Neural progenitor cell (in vitro differentiated cells): Measurements from ENCODE around the gene BEST3. TPM values are rescaled to one million over a fixed set of nuclear protein-coding genes. Genes with fewer than 3 reads are reported as not detected.
"Not testable (repeated sequence)": the region's sequence is repeated elsewhere in the genome, so short reads cannot be mapped to it uniquely, and the experiment has no call there.

ENCODE experiments used
- DNase-seq: peaks from one replicate; pipeline ENCODE4 v3.0.0-alpha.2; 2016; ENCODE audit warnings: low spot score
- H2AFZ ChIP-seq: fragments of 200-600 bp; sonication (generic); replicated peaks from 2 replicates; pipeline ENCODE4 v1.6.1; 2016; ENCODE audit warnings: antibody characterized with exemption
- H3F3A ChIP-seq: fragments of 200-600 bp; sonication (generic); 2 replicates; pipeline ENCODE4 v1.6.1; 2016; ENCODE audit warnings: antibody characterized with exemption, low read depth
- H3K27ac ChIP-seq: fragments of 200-600 bp; sonication (generic); 2 replicates; pipeline ENCODE4 v1.5.1; 2016; ENCODE audit warnings: mild to moderate bottlenecking
- H3K27me3 ChIP-seq: fragments of 200-600 bp; sonication (generic); 2 replicates; pipeline ENCODE4 v1.6.1; 2016; ENCODE audit warnings: mild to moderate bottlenecking, moderate library complexity
- H3K36me3 ChIP-seq: fragments of 200-600 bp; sonication (generic); 2 replicates; pipeline ENCODE4 v1.5.1; 2016
- H3K4me1 ChIP-seq: fragments of 200-600 bp; sonication (generic); 2 replicates; pipeline ENCODE4 v1.6.1; 2016; ENCODE audit warnings: mixed run types
- H3K4me2 ChIP-seq: fragments of 200-600 bp; sonication (generic); 2 replicates; pipeline ENCODE4 v1.6.1; 2016
- H3K4me3 ChIP-seq: fragments of 200-600 bp; sonication (generic); 2 replicates; pipeline ENCODE4 v1.5.1; 2016
- H3K79me2 ChIP-seq: fragments of 200-600 bp; sonication (generic); 2 replicates; pipeline ENCODE4 v1.6.1; 2016; ENCODE audit warnings: low read depth
- H3K9ac ChIP-seq: fragments of 200-600 bp; sonication (generic); 2 replicates; pipeline ENCODE4 v1.6.1; 2016
- H3K9me3 ChIP-seq: fragments of 200-600 bp; sonication (generic); 2 replicates; pipeline ENCODE4 v1.5.1; 2016; ENCODE audit warnings: low read depth
- H4K20me1 ChIP-seq: fragments of 200-600 bp; sonication (generic); 2 replicates; pipeline ENCODE4 v1.6.1; 2016; ENCODE audit warnings: low read depth
- H3K27ac Mint-ChIP-seq: 3 replicates; pipeline ENCODE4 v1.8.0; 2021; ENCODE audit warnings: mixed read lengths
- H3K27me3 Mint-ChIP-seq: 2 replicates; pipeline ENCODE4 v1.8.0; 2022; ENCODE audit warnings: low read depth, mild to moderate bottlenecking, inconsistent platforms, moderate library complexity, mixed read lengths; ENCODE audit not compliant: insufficient read depth
- H3K36me3 Mint-ChIP-seq: 3 replicates; pipeline ENCODE4 v1.8.0; 2021; ENCODE audit warnings: mixed read lengths
- H3K4me1 Mint-ChIP-seq: 3 replicates; pipeline ENCODE4 v1.8.0; 2021; ENCODE audit warnings: mixed read lengths
- H3K4me3 Mint-ChIP-seq: 3 replicates; pipeline ENCODE4 v1.8.0; 2021; ENCODE audit warnings: mild to moderate bottlenecking, moderate library complexity, mixed read lengths
- H3K9me3 Mint-ChIP-seq: 3 replicates; pipeline ENCODE4 v1.8.0; 2020; ENCODE audit warnings: mixed read lengths
- EZH2 ChIP-seq: fragments of 200-600 bp; sonication (generic); IDR thresholded peaks from 2 replicates; pipeline ENCODE4 v1.6.1; 2017; ENCODE audit warnings: antibody characterized with exemption, mild to moderate bottlenecking, moderate library complexity
- total RNA-seq: library from RNA; depleted of rRNA; stranded (reverse); fragments of >200 nt; gene quantifications from 2 replicates; pipeline ENCODE4 v1.2.3, GENCODE V29; 2015; ENCODE audit warnings: low replicate concordance

BEST3 gene
- total RNA-seq, 1 donor from 2014 or later = not detected

- no peaks in the 10 kb centered on the region for H3K79me2 ChIP-seq
- H4K20me1 ChIP-seq = no peaks in the 10 kb centered on the region
- no peak overlapping the region for H3K4me3 ChIP-seq
- no peaks in the 10 kb centered on the region for H3K4me1 ChIP-seq
- H3K36me3 Mint-ChIP-seq = peaks cover 5% of the 10 kb centered on the region
- DNase-seq = no peak
- no peak overlapping the region for H3K27ac Mint-ChIP-seq
- no peak overlapping the region for H3K4me2 ChIP-seq
- H3K4me1 Mint-ChIP-seq = no peaks in the 10 kb centered on the region
- TF ChIP-seq EZH2 = no peak
- H3K9me3 ChIP-seq = no peaks in the 10 kb centered on the region
- H3K36me3 ChIP-seq = peaks cover 4% of the 10 kb centered on the region
- no peak overlapping the region for H2AFZ ChIP-seq
- no peaks in the 10 kb centered on the region for H3K27me3 ChIP-seq
- no peaks in the 10 kb centered on the region for H3F3A ChIP-seq
- no peaks in the 10 kb centered on the region for H3K9me3 Mint-ChIP-seq
- H3K4me3 Mint-ChIP-seq = no peak overlapping the region
- H3K9ac ChIP-seq = no peak overlapping the region
- H3K27me3 Mint-ChIP-seq = peaks cover 2% of the 10 kb centered on the region
- H3K27ac ChIP-seq = no peak overlapping the region
These were observed 91.0 kb downstream of the BEST3 start for GRCh38 chr12:69608114-69608513.

GRCh38 chr12:69604275-69604674, 94.8 kb downstream of the BEST3 start:
- H3K79me2 ChIP-seq, DNase-seq, H3K27me3 ChIP-seq, H4K20me1 ChIP-seq, H3K9ac ChIP-seq, H3K4me1 ChIP-seq, H3K4me2 ChIP-seq, H3K9me3 Mint-ChIP-seq, H3K27ac ChIP-seq, H3K9me3 ChIP-seq, H2AFZ ChIP-seq, H3K4me3 Mint-ChIP-seq, H3K27me3 Mint-ChIP-seq, H3K4me1 Mint-ChIP-seq, H3K4me3 ChIP-seq, H3K27ac Mint-ChIP-seq: not testable (repeated sequence)
- Histone ChIP-seq H3F3A (peaks cover 33% of the 10 kb centered on the region), H3K36me3 (peaks cover 26% of the 10 kb centered on the region)
- H3K36me3 Mint-ChIP-seq = peaks cover 31% of the 10 kb centered on the region

Other genes starting within 250 kb of the BEST3 start
- gene FRS2, start 228.9 kb downstream of the BEST3 start, total RNA-seq = 89.0 and 128 TPM in 2 replicates
- 418 and 516 TPM in 2 replicates for gene CCT2, start 113.8 kb downstream of the BEST3 start, total RNA-seq
- not detected in 2 replicates for gene LRRC10, start 88.4 kb downstream of the BEST3 start, total RNA-seq
- 54.3 and 111 TPM in 2 replicates for gene RAB3IP, start 39.6 kb upstream of the BEST3 start, total RNA-seq
- 0.37 TPM in 1 of 2 replicates, not detected in the other for gene MYRFL, start 125.9 kb upstream of the BEST3 start, total RNA-seq